Measurements from ENCODE around the gene COA1. TPM values are rescaled to one million over a fixed set of nuclear protein-coding genes. Genes with fewer than 3 reads are reported as not detected.

The COA1 gene
- total RNA-seq, 4 donors from 2014 or later = 20.6 to 48.9 (median 33.2) TPM

DNA sequence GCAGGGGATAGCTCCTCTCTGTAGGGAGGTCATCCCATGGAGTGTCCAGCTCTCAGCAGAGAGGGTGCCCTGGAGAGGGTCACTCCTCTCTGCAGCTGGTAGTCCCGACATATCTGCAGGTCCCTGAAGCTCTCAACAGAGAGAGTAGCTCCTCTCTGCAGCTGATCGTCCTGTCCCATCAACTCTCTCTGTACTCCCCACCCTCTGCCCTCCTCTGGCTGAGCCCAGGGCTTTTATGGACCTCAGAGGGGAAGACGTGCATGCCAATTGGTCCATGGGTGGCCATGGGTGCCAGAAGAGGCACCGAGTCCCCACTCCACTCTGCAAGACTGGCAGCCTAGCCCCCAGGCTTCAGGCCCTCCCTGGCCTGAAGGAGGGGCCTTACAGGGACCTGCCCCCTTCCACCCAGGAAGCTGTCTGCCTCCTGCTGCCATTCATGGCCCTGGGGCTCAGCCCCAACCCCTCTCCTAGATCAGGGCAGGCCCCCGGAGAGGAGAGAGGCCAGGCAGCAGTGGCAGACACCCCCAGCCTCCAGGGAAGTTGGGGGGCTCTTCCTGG, 20.1 kb upstream of the COA1 start:
- no peak for ATAC-seq
- H3K36me3 ChIP-seq = no peaks in the 10 kb centered on the region
- no peaks in the 10 kb centered on the region for H3K4me1 ChIP-seq
- H3K9me3 ChIP-seq = no peaks in the 10 kb centered on the region
- TF ChIP-seq POLR2A (IDR thresholded peaks at IDR 0.05) (no peak), EP300 (IDR thresholded peaks at IDR 0.05) (no peak), POLR2AphosphoS5 (IDR thresholded peaks at IDR 0.05) (no peak)
- TF ChIP-seq, protein P1, sequence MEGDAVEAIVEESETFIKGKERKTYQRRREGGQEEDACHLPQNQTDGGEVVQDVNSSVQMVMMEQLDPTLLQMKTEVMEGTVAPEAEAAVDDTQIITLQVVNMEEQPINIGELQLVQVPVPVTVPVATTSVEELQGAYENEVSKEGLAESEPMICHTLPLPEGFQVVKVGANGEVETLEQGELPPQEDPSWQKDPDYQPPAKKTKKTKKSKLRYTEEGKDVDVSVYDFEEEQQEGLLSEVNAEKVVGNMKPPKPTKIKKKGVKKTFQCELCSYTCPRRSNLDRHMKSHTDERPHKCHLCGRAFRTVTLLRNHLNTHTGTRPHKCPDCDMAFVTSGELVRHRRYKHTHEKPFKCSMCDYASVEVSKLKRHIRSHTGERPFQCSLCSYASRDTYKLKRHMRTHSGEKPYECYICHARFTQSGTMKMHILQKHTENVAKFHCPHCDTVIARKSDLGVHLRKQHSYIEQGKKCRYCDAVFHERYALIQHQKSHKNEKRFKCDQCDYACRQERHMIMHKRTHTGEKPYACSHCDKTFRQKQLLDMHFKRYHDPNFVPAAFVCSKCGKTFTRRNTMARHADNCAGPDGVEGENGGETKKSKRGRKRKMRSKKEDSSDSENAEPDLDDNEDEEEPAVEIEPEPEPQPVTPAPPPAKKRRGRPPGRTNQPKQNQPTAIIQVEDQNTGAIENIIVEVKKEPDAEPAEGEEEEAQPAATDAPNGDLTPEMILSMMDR (IDR thresholded peaks at IDR 0.05) = no peak
- no peak overlapping the region for H3K27ac ChIP-seq
- WGBS, 2 donors (ENCODE audit: low coverage in 1 of 2) = no CpG with 5 or more reads among the region's 5 CpGs
- no peak overlapping the region for H3K4me3 ChIP-seq
- peaks cover 5% of the 10 kb centered on the region for H3K27me3 ChIP-seq

DNA sequence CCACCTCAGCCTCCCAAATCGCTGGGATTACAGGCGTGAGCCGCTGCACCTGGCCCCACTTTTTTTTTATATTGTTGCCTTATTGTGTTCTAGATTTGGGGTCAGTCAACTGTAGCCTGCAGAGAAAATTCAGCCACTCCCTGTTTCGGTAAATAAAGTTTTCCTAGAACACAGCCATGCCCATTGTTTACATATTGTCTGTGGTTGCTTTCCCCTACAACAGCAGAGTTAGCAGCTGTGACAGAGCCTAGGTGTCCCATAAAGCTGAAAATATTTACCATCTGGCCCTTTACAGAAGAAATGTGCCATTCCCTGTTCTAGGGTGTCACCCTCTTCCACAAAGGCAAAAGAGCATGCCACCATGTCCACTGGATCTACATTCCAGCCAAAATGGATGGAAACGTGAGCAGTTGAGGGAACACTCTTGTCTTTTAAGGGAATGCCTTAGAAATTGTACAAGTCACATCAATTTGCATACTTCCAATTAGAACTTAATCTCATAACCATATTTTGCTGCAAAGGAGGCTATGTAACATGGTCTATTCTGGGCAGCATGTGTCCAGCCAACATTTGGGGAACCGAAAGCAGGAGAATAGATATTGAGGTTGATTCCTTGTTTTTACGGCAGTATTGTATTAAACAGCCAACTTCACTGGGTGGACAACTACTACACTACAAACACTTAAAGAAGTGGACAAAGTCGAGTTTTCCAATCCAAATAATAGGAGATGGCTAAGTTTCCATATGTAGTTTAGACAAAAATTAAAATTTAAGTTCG, 18.2 kb upstream of the COA1 start:
- WGBS, 2 donors (ENCODE audit: low coverage in 1 of 2) = 89 to 90% methylated on average over 9 of the region's 9 CpGs

DNA sequence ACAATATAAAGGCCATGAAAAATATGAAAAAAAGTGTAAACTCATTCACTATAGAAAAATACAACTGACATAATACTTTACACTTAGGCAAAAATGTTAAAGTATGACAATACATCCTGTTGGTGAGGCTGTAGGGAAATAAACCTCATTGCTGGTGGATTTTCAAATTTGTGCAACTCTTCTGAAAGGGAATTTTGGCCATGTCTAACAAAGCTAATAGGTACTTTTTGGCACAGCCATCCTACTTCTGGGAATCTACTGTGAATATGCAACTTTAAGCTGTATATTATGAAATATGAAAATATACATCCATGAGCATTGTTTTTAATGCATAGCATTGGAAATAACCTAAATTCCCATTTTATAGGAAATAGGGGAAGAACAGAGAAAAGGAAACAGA, 13.4 kb upstream of the COA1 start:
- no peaks in the 10 kb centered on the region for H3K4me1 ChIP-seq
- no peak for ATAC-seq
- no peaks in the 10 kb centered on the region for H3K27me3 ChIP-seq
- H3K9me3 ChIP-seq = no peaks in the 10 kb centered on the region
- no peak overlapping the region for H3K4me3 ChIP-seq
- H3K36me3 ChIP-seq = no peaks in the 10 kb centered on the region
- TF ChIP-seq, protein P1 (IDR thresholded peaks at IDR 0.05) = no peak
- TF ChIP-seq POLR2A (IDR thresholded peaks at IDR 0.05) (no peak), POLR2AphosphoS5 (IDR thresholded peaks at IDR 0.05) (no peak), EP300 (IDR thresholded peaks at IDR 0.05) (no peak)
- no peak overlapping the region for H3K27ac ChIP-seq

More for the DNA sequence above, 18.2 kb upstream of the COA1 start:
- Histone ChIP-seq H3K27ac (no peak overlapping the region), H3K4me3 (no peak overlapping the region), H3K4me1 (no peaks in the 10 kb centered on the region), H3K9me3 (no peaks in the 10 kb centered on the region), H3K36me3 (no peaks in the 10 kb centered on the region), H3K27me3 (peaks cover 5% of the 10 kb centered on the region)
- TF ChIP-seq POLR2AphosphoS5 (IDR thresholded peaks at IDR 0.05) (no peak), EP300 (IDR thresholded peaks at IDR 0.05) (no peak), POLR2A (IDR thresholded peaks at IDR 0.05) (no peak)
- TF ChIP-seq, protein P1 (IDR thresholded peaks at IDR 0.05) = no peak
- no peak for ATAC-seq

DNA sequence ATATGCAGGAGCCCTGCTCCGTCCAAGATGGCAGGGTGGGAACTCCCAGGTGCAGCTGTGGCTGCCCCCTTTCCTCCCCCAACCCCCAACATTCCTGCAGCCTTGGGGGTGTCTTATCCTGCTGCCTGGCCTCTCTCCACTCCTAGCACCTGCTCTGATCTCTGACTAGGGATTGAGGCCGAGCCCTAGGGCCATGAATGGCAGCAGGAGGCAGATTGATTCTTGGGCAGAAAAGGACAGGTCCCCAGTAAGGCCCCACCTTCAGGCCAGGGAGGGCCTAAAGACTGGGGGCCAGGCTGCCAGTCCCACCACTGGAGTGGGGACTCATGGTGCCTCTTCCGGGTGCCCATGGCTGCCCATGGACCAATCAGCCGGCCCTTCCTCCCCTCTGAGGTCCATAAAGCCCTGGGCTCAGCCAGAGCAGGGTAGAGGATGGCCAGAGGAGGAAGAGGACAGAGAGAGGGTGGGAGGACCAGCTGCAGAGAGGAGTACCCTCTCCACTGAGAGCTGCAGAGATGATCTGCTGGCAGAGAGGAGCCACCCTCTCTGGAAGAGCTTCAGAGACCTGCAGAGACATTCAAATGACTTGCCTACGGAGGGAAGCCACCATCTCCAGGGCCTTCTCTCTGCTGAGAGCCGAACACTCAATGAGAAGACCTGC, 8.3 kb upstream of the COA1 start:
- ATAC-seq = no peak
- 90% methylated on average over 2 of the region's 6 CpGs; no CpG with 5 or more reads in 1 of the 2 donors for WGBS, 2 donors (ENCODE audit: low coverage in 1 of 2)
- no peak for TF ChIP-seq POLR2A (IDR thresholded peaks at IDR 0.05)
- no peak for TF ChIP-seq EP300 (IDR thresholded peaks at IDR 0.05)
- no peak for TF ChIP-seq POLR2AphosphoS5 (IDR thresholded peaks at IDR 0.05)
- TF ChIP-seq, protein P1 (IDR thresholded peaks at IDR 0.05) = no peak
- H3K9me3 ChIP-seq = no peaks in the 10 kb centered on the region
- no peaks in the 10 kb centered on the region for H3K36me3 ChIP-seq
- H3K4me3 ChIP-seq = no peak overlapping the region
- no peaks in the 10 kb centered on the region for H3K4me1 ChIP-seq
- H3K27me3 ChIP-seq = no peaks in the 10 kb centered on the region
- no peak overlapping the region for H3K27ac ChIP-seq

Data from gastroesophageal sphincter (tissue), 4 donors.